HCT116 (cell line): Measurements from ENCODE around the gene CAB39. TPM values are rescaled to one million over a fixed set of nuclear protein-coding genes. Genes with fewer than 3 reads are reported as not detected.

Source experiments
- ATAC-seq: fragments of 200-7000 bp; cut with Tn5 transposase; 2 replicates; pipeline ENCODE4 v1.9.1; 2020; ENCODE audit warnings: mild to moderate bottlenecking, moderate library complexity
- BruUV-seq: library from RNA; stranded (reverse); fragments of 400-500 nt; replicated peaks from 2 replicates; lab custom pipeline; 2021; lab: Mats Ljungman, UMichigan
- CTCF ChIA-PET: fragments of 300-600 bp; sonication (Branson Sonifier 250); formaldehyde crosslinking; loops from one replicate; lab custom pipeline; 2021; ENCODE audit warnings: antibody characterized with exemption; lab: Charles Lee
- POLR2A ChIA-PET: fragments of 300-600, 350-600 bp; sonication (Branson Sonifier 250); formaldehyde crosslinking; loops from one replicate; lab custom pipeline; 2021; ENCODE audit warnings: antibody characterized with exemption; lab: Charles Lee
- RAD21 ChIA-PET, 2 experiments: fragments of 300-600 bp; sonication (Branson Sonifier 250); formaldehyde crosslinking; loops; one replicate each; lab custom pipeline; 2023; ENCODE audit warnings: low total read pairs in 2 of 2; ENCODE audit not compliant: uncharacterized antibody in 2 of 2, unreplicated experiment in 2 of 2, low non-redundant PET in 1 of 2; lab: Charles Lee
- DNase-seq: peaks from one replicate; pipeline ENCODE4 v3.0.0-alpha.2; 2010; ENCODE audit warnings: low read depth, low spot score
- H2AFZ ChIP-seq: fragments of 200-600 bp; shearing (Covaris generic), sonication (generic); 2 replicates; pipeline ENCODE4 v1.6.1; 2017; ENCODE audit warnings: low read depth, mixed run types, mixed read lengths, antibody characterized with exemption, low read length; ENCODE audit not compliant: poor library complexity, severe bottlenecking
- H3K27ac ChIP-seq: 2 replicates; pipeline ENCODE4 v1.5.1; 2012; ENCODE audit warnings: low read depth, low read length
- H3K27me3 ChIP-seq: fragments of 200-600 bp; sonication (generic); 2 replicates; pipeline ENCODE4 v1.6.1; 2016; ENCODE audit warnings: mixed run types, low read length, mixed read lengths; ENCODE audit not compliant: insufficient read depth
- H3K36me3 ChIP-seq, 2 experiments: fragments of 200-500 bp in 1 of 2; fragments of 200-600 bp in 1 of 2; sonication (Bioruptor generic) in 1 of 2; sonication (generic) in 1 of 2; 2 replicates each; pipeline versions ENCODE4 v1.5.1 to v1.6.1; 2014 to 2016; ENCODE audit warnings: low read length in 2 of 2, inconsistent platforms in 1 of 2, mixed read lengths in 1 of 2, mixed run types in 1 of 2; ENCODE audit not compliant: insufficient read depth in 2 of 2, control insufficient read depth in 1 of 2
- H3K4me1 ChIP-seq, 2 experiments: fragments of 200-600 bp in 1 of 2; sonication (generic) in 1 of 2; 2 replicates each; pipeline versions ENCODE4 v1.5.1 to v1.6.1; 2012 to 2017; ENCODE audit warnings: low read length in 2 of 2, inconsistent platforms in 1 of 2, mild to moderate bottlenecking in 1 of 2, mixed read lengths in 1 of 2, mixed run types in 1 of 2, moderate library complexity in 1 of 2; ENCODE audit not compliant: insufficient read depth in 2 of 2, control insufficient read depth in 1 of 2
- H3K4me2 ChIP-seq: fragments of 200-600 bp; sonication (generic); 2 replicates; pipeline ENCODE4 v1.6.1; 2017; ENCODE audit warnings: mixed run types, low read length, mixed read lengths
- H3K4me3 ChIP-seq, 2 experiments: fragments of 200-600 bp in 1 of 2; sonication (generic) in 1 of 2; replicated peaks in 1 of 2; 2 replicates each; pipeline ENCODE4 v1.5.1; 2011 to 2016; ENCODE audit warnings: low read length in 2 of 2, control low read depth in 1 of 2, low read depth in 1 of 2, mild to moderate bottlenecking in 1 of 2, mixed read lengths in 1 of 2, mixed run types in 1 of 2
- H3K79me2 ChIP-seq: fragments of 200-600 bp; sonication (generic); 2 replicates; pipeline ENCODE4 v1.6.1; 2017; ENCODE audit warnings: mild to moderate bottlenecking, mixed run types, low read length, moderate library complexity, mixed read lengths; ENCODE audit not compliant: insufficient read depth
- H3K9ac ChIP-seq: fragments of 200-600 bp; sonication (generic); 2 replicates; pipeline ENCODE4 v1.6.1; 2016; ENCODE audit warnings: low read length, mixed read lengths
- H3K9me2 ChIP-seq: fragments of 200-600 bp; sonication (generic), shearing (Covaris generic); 2 replicates; pipeline ENCODE4 v1.6.1; 2017; ENCODE audit warnings: mixed run types, mild to moderate bottlenecking, moderate library complexity; ENCODE audit not compliant: insufficient read depth
- H3K9me3 ChIP-seq, 2 experiments: fragments of 200-500 bp in 1 of 2; fragments of 200-600 bp in 1 of 2; sonication (Bioruptor generic) in 1 of 2; sonication (generic) in 1 of 2; 2 replicates each; pipeline ENCODE4 v1.6.1; 2014 to 2017; ENCODE audit warnings: low read length in 2 of 2, mixed read lengths in 2 of 2, inconsistent platforms in 1 of 2, low read depth in 1 of 2, mild to moderate bottlenecking in 1 of 2, mixed run types in 1 of 2, moderate library complexity in 1 of 2; ENCODE audit not compliant: control insufficient read depth in 1 of 2, insufficient read depth in 1 of 2
- H4K20me1 ChIP-seq: fragments of 200-600 bp; sonication (generic), shearing (Covaris generic); 2 replicates; pipeline ENCODE4 v1.6.1; 2017; ENCODE audit warnings: mixed run types, mild to moderate bottlenecking, moderate library complexity; ENCODE audit not compliant: insufficient read depth
- ATF3 ChIP-seq: IDR thresholded peaks from 2 replicates; pipeline ENCODE4 v1.6.1; 2012
- CTCF ChIP-seq, 3 experiments: fragments of 200-600 bp in 1 of 3; sonication (generic) in 1 of 3; IDR thresholded peaks in 2 of 3; conservative IDR thresholded peaks in 1 of 3; 2 replicates each; pipeline ENCODE4 v1.5.1; 2012 to 2017; ENCODE audit warnings: low read depth in 2 of 3, low read length in 2 of 3, antibody characterized with exemption in 1 of 3, borderline replicate concordance in 1 of 3, control low read depth in 1 of 3, mild to moderate bottlenecking in 1 of 3, mixed read lengths in 1 of 3, mixed run types in 1 of 3, moderate library complexity in 1 of 3; ENCODE audit not compliant: insufficient read depth in 1 of 3
- ELF1 ChIP-seq: IDR thresholded peaks from 2 replicates; pipeline ENCODE4 v1.6.1; 2012; ENCODE audit warnings: low read depth, borderline replicate concordance
- EZH2 ChIP-seq: fragments of 200-600 bp; sonication (generic); IDR thresholded peaks from 2 replicates; pipeline ENCODE4 v1.6.1; 2017; ENCODE audit warnings: antibody characterized with exemption, mixed run types
- FOSL1 ChIP-seq: IDR thresholded peaks from 2 replicates; pipeline ENCODE4 v1.6.1; 2012; ENCODE audit warnings: low read depth
- JUND ChIP-seq: IDR thresholded peaks from 2 replicates; pipeline ENCODE4 v1.6.1; 2012
- POLR2A ChIP-seq: IDR thresholded peaks from 2 replicates; pipeline ENCODE4 v1.7.0; 2011; ENCODE audit warnings: borderline replicate concordance; ENCODE audit not compliant: insufficient read depth, insufficient read length; ENCODE audit errors: extremely low read depth
- REST ChIP-seq: IDR thresholded peaks from 2 replicates; pipeline ENCODE4 v1.6.1; 2012; ENCODE audit warnings: low read depth
- SRF ChIP-seq: IDR thresholded peaks from 2 replicates; pipeline ENCODE4 v1.6.1; 2012; ENCODE audit warnings: low read depth
- ZNF274 ChIP-seq: fragments of 200-500 bp; sonication (Bioruptor generic); IDR thresholded peaks from 2 replicates; pipeline ENCODE4 v1.6.1; 2014; ENCODE audit warnings: mild to moderate bottlenecking, low read depth, low read length, inconsistent platforms
- intact Hi-C: fragments of 100-400 bp; cut with micrococcal nuclease; formaldehyde crosslinking; loops from 2 replicates; pipeline ENCODE4 v1.10.0; 2022
- total RNA-seq: library from RNA; stranded (reverse); gene quantifications from one replicate; pipeline ENCODE4 v1.2.1, GENCODE V29; 2021; ENCODE audit not compliant: unreplicated experiment

Gene CAB39
- total RNA-seq, 1 experiment from 2014 or later = 63.6 TPM

- Histone ChIP-seq H3K27me3 (no peaks in the 10 kb centered on the region), H3K36me3 (peaks cover 12 to 14% of the 10 kb centered on the region in 2 experiments; a peak in 3 of 4 replicates), H3K9me2 (no peaks in the 10 kb centered on the region), H4K20me1 (no peaks in the 10 kb centered on the region), H3K27ac (no peak overlapping the region), H3K4me3 (no peak overlapping the region), H2AFZ (no peak overlapping the region), H3K9me3 (no peaks in the 10 kb centered on the region), H3K79me2 (no peaks in the 10 kb centered on the region), H3K9ac (no peak overlapping the region), H3K4me2 (no peak overlapping the region), H3K4me1 (peaks cover 0 to 3% of the 10 kb centered on the region in 2 experiments; a peak in 1 of 4 replicates)
- DNase-seq = no peak
- ChIA-PET RAD21 (interaction anchor here in 1 of 2 experiments (0.7 kb wide), 1 partner anchor 210 kb away, joined by 3 read pairs; no protein-coding TSS in a partner anchor), CTCF (interaction anchor here (1.1 kb wide), 1 partner anchor 26 kb away, joined by 3 read pairs; no protein-coding TSS in a partner anchor), POLR2A (no interaction called here)
- no peak for TF ChIP-seq ZNF274
- no peak for TF ChIP-seq REST
- TF ChIP-seq SRF = no peak
- TF ChIP-seq EZH2 = no peak
- no peak for TF ChIP-seq FOSL1
- no peak for TF ChIP-seq ELF1
- TF ChIP-seq POLR2A = no peak
- TF ChIP-seq CTCF (IDR thresholded peaks at IDR 0.05 in 2 of 3, conservative IDR thresholded peaks at IDR 0.05 in 1 of 3; ENCODE audit: borderline replicate concordance in 1 of 3, insufficient read depth in 1 of 3, low read depth in 2 of 3, low read length in 2 of 3) = no peak
- TF ChIP-seq ATF3 = no peak
- TF ChIP-seq JUND = no peak
- no peak for ATAC-seq
- intact Hi-C loops = loop anchor here (5.0 kb wide), 1 partner anchor 280 kb away; no protein-coding TSS in a partner anchor
- no TSS peak for BruUV-seq
Measured at GRCh38 chr2:230821991-230822520, 109.4 kb downstream of the CAB39 start.
